GM12878 (cell line): ENCODE results near the gene JPH4. TPM values are rescaled to one million over a fixed set of nuclear protein-coding genes. Genes with fewer than 3 reads are reported as not detected.

Source experiments
- BHLHE40 ChIP-seq, 2 experiments: fragments of 450-650 bp in 1 of 2; IDR thresholded peaks; 2 replicates each; pipeline ENCODE4 v1.6.1; 2011 to 2017; ENCODE audit warnings: low read depth in 2 of 2, borderline replicate concordance in 1 of 2, improper control_type of control experiment in 1 of 2, low read length in 1 of 2, mild to moderate bottlenecking in 1 of 2
- BMI1 ChIP-seq: fragments of 450-650 bp; IDR thresholded peaks from 2 replicates; pipeline ENCODE4 v1.6.1; 2016; ENCODE audit warnings: mild to moderate bottlenecking, moderate library complexity, borderline replicate concordance
- CEBPB ChIP-seq, 2 experiments: fragments of 150-350 bp in 1 of 2; IDR thresholded peaks; 2 replicates each; pipeline ENCODE4 v1.6.1; 2012 to 2014; ENCODE audit warnings: low read depth in 2 of 2, low read length in 2 of 2, borderline replicate concordance in 1 of 2, inconsistent platforms in 1 of 2
- CREM ChIP-seq: IDR thresholded peaks from 2 replicates; pipeline ENCODE4 v1.6.1; 2014; ENCODE audit warnings: antibody characterized with exemption, low read depth
- EED ChIP-seq: sonication (generic); IDR thresholded peaks from 2 replicates; pipeline ENCODE4 v1.6.1; 2016; ENCODE audit warnings: antibody characterized with exemption, low read depth
- EGR1 ChIP-seq, 2 experiments: IDR thresholded peaks; 1 replicate in 1 of 2; 2 replicates in 1 of 2; pipeline ENCODE4 v1.6.1; 2011 to 2012; ENCODE audit warnings: low read depth in 2 of 2, low read length in 2 of 2, borderline replicate concordance in 1 of 2, mild to moderate bottlenecking in 1 of 2, moderate library complexity in 1 of 2
- EP300 ChIP-seq, 2 experiments: fragments of 150-350 bp in 1 of 2; IDR thresholded peaks; 2 replicates each; pipeline ENCODE4 v1.6.1; 2011 to 2012; ENCODE audit warnings: low read depth in 2 of 2, low read length in 2 of 2, borderline replicate concordance in 1 of 2, improper control_type of control experiment in 1 of 2, inconsistent platforms in 1 of 2; ENCODE audit not compliant: control insufficient read depth in 1 of 2
- FOXM1 ChIP-seq: IDR thresholded peaks from 2 replicates; pipeline ENCODE4 v1.6.1; 2012; ENCODE audit warnings: low read depth, mild to moderate bottlenecking, inconsistent platforms, low read length, moderate library complexity
- GABPA ChIP-seq: IDR thresholded peaks from 2 replicates; pipeline ENCODE4 v1.6.1; 2014; ENCODE audit warnings: antibody characterized with exemption, low read depth, mild to moderate bottlenecking, inconsistent platforms
- MEF2B ChIP-seq: fragments of 450-650 bp; IDR thresholded peaks from 2 replicates; pipeline ENCODE4 v1.6.1; 2018; ENCODE audit warnings: mild to moderate bottlenecking, moderate library complexity; ENCODE audit not compliant: partially characterized antibody, poor library complexity, severe bottlenecking
- NFYB ChIP-seq: IDR thresholded peaks from 2 replicates; pipeline ENCODE4 v1.6.1; 2011; ENCODE audit warnings: low read depth, mild to moderate bottlenecking, low read length, improper control_type of control experiment, moderate library complexity; ENCODE audit not compliant: insufficient read depth
- NR2F1 ChIP-seq: fragments of 450-650 bp; conservative IDR thresholded peaks from 2 replicates; pipeline ENCODE4 v1.6.1; 2017; ENCODE audit warnings: mild to moderate bottlenecking
- PAX5 ChIP-seq: IDR thresholded peaks from 2 replicates; pipeline ENCODE4 v1.6.1; 2011; ENCODE audit warnings: low read depth, low read length, borderline replicate concordance
- POLR2AphosphoS5 ChIP-seq: IDR thresholded peaks from 2 replicates; pipeline ENCODE4 v1.6.1; 2011; ENCODE audit warnings: mild to moderate bottlenecking, low read length, inconsistent platforms
- POU2F2 ChIP-seq: IDR thresholded peaks from 3 replicates; pipeline ENCODE4 v1.6.1; 2011; ENCODE audit warnings: low read depth, mild to moderate bottlenecking, low read length, borderline replicate concordance
- RAD21 ChIP-seq: IDR thresholded peaks from 2 replicates; pipeline ENCODE4 v1.6.1; 2011; ENCODE audit warnings: mild to moderate bottlenecking, low read depth, low read length, moderate library complexity; ENCODE audit not compliant: insufficient read depth
- STAT3 ChIP-seq: IDR thresholded peaks from 2 replicates; pipeline ENCODE4 v1.6.1; 2011; ENCODE audit warnings: low read depth, low read length, improper control_type of control experiment
- YY1 ChIP-seq: IDR thresholded peaks from 2 replicates; pipeline ENCODE4 v1.6.1; 2011; ENCODE audit warnings: low read depth, mild to moderate bottlenecking, low read length
- ZNF217 ChIP-seq: fragments of 450-650 bp; IDR thresholded peaks from 2 replicates; pipeline ENCODE4 v1.6.1; 2017; ENCODE audit warnings: antibody characterized with exemption, mild to moderate bottlenecking
- ZSCAN29 ChIP-seq: fragments of 450-650 bp; IDR thresholded peaks from 2 replicates; pipeline ENCODE4 v1.6.1; 2017; ENCODE audit warnings: mild to moderate bottlenecking, moderate library complexity
- polyA plus RNA-seq, 11 experiments: library from polyadenylated mRNA; depleted of rRNA in 4 of 11; unstranded in 6 of 11; stranded (reverse) in 5 of 11; fragments of >200 nt; fragmentation: Nextera tagmentation in 4 of 11; fragmentation: Illumina TruSeq in 1 of 11; extraction: Ambion mirVana in 4 of 11; extraction: Trizol in 1 of 11; gene quantifications; 1 replicate in 1 of 11; 2 replicates in 10 of 11; pipeline versions ENCODE4 v1.2.1 to v1.2.3, GENCODE V29; 2011 to 2016; ENCODE audit warnings: inconsistent platforms in 2 of 11, missing spikeins in 2 of 11, low read depth in 1 of 11
- total RNA-seq, 4 experiments: library from RNA; depleted of rRNA in 3 of 4; stranded (reverse); fragments of >200 nt in 3 of 4; fragmentation: Illumina TruSeq in 1 of 4; extraction: Trizol in 1 of 4; gene quantifications; 2 replicates each; pipeline versions ENCODE4 v1.2.1 to v1.2.3, GENCODE V29; 2013 to 2021
- TF ChIP-seq, protein P1 (sequence below): IDR thresholded peaks from 2 replicates; pipeline ENCODE4 v1.6.1; 2011; ENCODE audit warnings: mild to moderate bottlenecking, low read depth, low read length, moderate library complexity; ENCODE audit not compliant: insufficient replicate concordance
- TF ChIP-seq, protein P2 (sequence below): fragments of 450-650 bp; IDR thresholded peaks from 2 replicates; pipeline ENCODE4 v1.6.1; 2017; ENCODE audit warnings: mild to moderate bottlenecking, moderate library complexity
- TF ChIP-seq, protein P3 (sequence below): fragments of 450-650 bp; IDR thresholded peaks from 2 replicates; pipeline ENCODE4 v1.6.1; 2017; ENCODE audit warnings: low read depth, mild to moderate bottlenecking, moderate library complexity

The JPH4 gene
- total and polyA plus RNA-seq, 10 of the 15 experiments (the other 5 are each of a cell fraction or from before 2014, with no cell fraction given) = 0.48 to 10.3 (median 3.8) TPM

GRCh38 chr14:23588884-23589598 is 10.5 kb upstream of the JPH4 start (continued):
- TF ChIP-seq, protein P1, sequence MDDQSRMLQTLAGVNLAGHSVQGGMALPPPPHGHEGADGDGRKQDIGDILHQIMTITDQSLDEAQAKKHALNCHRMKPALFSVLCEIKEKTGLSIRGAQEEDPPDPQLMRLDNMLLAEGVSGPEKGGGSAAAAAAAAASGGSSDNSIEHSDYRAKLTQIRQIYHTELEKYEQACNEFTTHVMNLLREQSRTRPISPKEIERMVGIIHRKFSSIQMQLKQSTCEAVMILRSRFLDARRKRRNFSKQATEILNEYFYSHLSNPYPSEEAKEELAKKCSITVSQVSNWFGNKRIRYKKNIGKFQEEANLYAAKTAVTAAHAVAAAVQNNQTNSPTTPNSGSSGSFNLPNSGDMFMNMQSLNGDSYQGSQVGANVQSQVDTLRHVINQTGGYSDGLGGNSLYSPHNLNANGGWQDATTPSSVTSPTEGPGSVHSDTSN = no peak
- TF ChIP-seq EP300 (IDR thresholded peaks at IDR 0.05; ENCODE audit: borderline replicate concordance in 1 of 2, control insufficient read depth in 1 of 2, low read depth in 2 of 2, low read length in 2 of 2) (0 out of 4 replicates have a peak, but pooled peaks of 1 of the 2 experiments have one; percentile 15), POLR2AphosphoS5 (peak; percentile 63; the same call in 1 of the 2 replicates), ZNF217 (no peak), NR2F1 (no peak; the same call in 1 of the 2 replicates), GABPA (no peak), RAD21 (peak; percentile 99), PAX5 (peak; percentile 44; the same call in 1 of the 2 replicates), POU2F2 (no peak), ZSCAN29 (no peak), CEBPB (IDR thresholded peaks at IDR 0.05; ENCODE audit: borderline replicate concordance in 1 of 2, low read depth in 2 of 2, low read length in 2 of 2) (no peak), NFYB (no peak), EGR1 (IDR thresholded peaks at IDR 0.05; ENCODE audit: borderline replicate concordance in 1 of 2, low read depth in 2 of 2, low read length in 2 of 2) (no peak), MEF2B (no peak), BHLHE40 (IDR thresholded peaks at IDR 0.05; ENCODE audit: borderline replicate concordance in 1 of 2, low read depth in 2 of 2, low read length in 1 of 2) (peak in 1 of 2 experiments; percentile 10; a peak in 1 of 4 replicates), STAT3 (no peak), CREM (no peak), FOXM1 (0 out of 2 replicates have a peak, but pooled peaks have one; percentile 47), BMI1 (no peak), YY1 (peak; percentile 78), EED (0 out of 2 replicates have a peak, but pooled peaks have one; percentile 11)
- TF ChIP-seq, protein P2, sequence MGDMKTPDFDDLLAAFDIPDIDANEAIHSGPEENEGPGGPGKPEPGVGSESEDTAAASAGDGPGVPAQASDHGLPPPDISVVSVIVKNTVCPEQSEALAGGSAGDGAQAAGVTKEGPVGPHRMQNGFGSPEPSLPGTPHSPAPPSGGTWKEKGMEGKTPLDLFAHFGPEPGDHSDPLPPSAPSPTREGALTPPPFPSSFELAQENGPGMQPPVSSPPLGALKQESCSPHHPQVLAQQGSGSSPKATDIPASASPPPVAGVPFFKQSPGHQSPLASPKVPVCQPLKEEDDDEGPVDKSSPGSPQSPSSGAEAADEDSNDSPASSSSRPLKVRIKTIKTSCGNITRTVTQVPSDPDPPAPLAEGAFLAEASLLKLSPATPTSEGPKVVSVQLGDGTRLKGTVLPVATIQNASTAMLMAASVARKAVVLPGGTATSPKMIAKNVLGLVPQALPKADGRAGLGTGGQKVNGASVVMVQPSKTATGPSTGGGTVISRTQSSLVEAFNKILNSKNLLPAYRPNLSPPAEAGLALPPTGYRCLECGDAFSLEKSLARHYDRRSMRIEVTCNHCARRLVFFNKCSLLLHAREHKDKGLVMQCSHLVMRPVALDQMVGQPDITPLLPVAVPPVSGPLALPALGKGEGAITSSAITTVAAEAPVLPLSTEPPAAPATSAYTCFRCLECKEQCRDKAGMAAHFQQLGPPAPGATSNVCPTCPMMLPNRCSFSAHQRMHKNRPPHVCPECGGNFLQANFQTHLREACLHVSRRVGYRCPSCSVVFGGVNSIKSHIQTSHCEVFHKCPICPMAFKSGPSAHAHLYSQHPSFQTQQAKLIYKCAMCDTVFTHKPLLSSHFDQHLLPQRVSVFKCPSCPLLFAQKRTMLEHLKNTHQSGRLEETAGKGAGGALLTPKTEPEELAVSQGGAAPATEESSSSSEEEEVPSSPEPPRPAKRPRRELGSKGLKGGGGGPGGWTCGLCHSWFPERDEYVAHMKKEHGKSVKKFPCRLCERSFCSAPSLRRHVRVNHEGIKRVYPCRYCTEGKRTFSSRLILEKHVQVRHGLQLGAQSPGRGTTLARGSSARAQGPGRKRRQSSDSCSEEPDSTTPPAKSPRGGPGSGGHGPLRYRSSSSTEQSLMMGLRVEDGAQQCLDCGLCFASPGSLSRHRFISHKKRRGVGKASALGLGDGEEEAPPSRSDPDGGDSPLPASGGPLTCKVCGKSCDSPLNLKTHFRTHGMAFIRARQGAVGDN = no peak
- TF ChIP-seq, protein P3, sequence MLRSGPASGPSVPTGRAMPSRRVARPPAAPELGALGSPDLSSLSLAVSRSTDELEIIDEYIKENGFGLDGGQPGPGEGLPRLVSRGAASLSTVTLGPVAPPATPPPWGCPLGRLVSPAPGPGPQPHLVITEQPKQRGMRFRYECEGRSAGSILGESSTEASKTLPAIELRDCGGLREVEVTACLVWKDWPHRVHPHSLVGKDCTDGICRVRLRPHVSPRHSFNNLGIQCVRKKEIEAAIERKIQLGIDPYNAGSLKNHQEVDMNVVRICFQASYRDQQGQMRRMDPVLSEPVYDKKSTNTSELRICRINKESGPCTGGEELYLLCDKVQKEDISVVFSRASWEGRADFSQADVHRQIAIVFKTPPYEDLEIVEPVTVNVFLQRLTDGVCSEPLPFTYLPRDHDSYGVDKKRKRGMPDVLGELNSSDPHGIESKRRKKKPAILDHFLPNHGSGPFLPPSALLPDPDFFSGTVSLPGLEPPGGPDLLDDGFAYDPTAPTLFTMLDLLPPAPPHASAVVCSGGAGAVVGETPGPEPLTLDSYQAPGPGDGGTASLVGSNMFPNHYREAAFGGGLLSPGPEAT = no peak
